HEK293T (cell line): ENCODE results near the gene RNU1-2.
"Not testable (repeated sequence)": the region's sequence is repeated elsewhere in the genome, so short reads cannot be mapped to it uniquely, and the experiment has no call there.

Experiments
- BHLHE40 ChIP-seq: fragments of 450-650 bp; IDR thresholded peaks from 2 replicates; pipeline ENCODE4 v1.6.1; 2016; ENCODE audit warnings: mild to moderate bottlenecking, moderate library complexity, borderline replicate concordance
- ELF4 ChIP-seq: fragments of 450-650 bp; IDR thresholded peaks from 2 replicates; pipeline ENCODE4 v1.6.1; 2017; ENCODE audit warnings: antibody characterized with exemption
- FOXA1 ChIP-seq: fragments of 450-650 bp; IDR thresholded peaks from 2 replicates; pipeline ENCODE4 v1.6.1; 2016; ENCODE audit warnings: mild to moderate bottlenecking
- FOXM1 ChIP-seq: fragments of 450-650 bp; IDR thresholded peaks from 2 replicates; pipeline ENCODE4 v1.6.1; 2017; ENCODE audit warnings: mild to moderate bottlenecking, borderline replicate concordance
- HDGF ChIP-seq: fragments of 450-650 bp; IDR thresholded peaks from 2 replicates; pipeline ENCODE4 v1.6.1; 2017; ENCODE audit warnings: antibody characterized with exemption, borderline replicate concordance
- LEF1 ChIP-seq: fragments of 450-650 bp; IDR thresholded peaks from 2 replicates; pipeline ENCODE4 v1.6.1; 2017; ENCODE audit warnings: mild to moderate bottlenecking, borderline replicate concordance
- NFRKB ChIP-seq: fragments of 450-650 bp; IDR thresholded peaks from 2 replicates; pipeline ENCODE4 v1.6.1; 2016; ENCODE audit warnings: mild to moderate bottlenecking, moderate library complexity
- PKNOX1 ChIP-seq: fragments of 450-650 bp; IDR thresholded peaks from 2 replicates; pipeline ENCODE4 v1.6.1; 2016
- SP1 ChIP-seq: fragments of 450-650 bp; IDR thresholded peaks from 2 replicates; pipeline ENCODE4 v1.6.1; 2017
- SUZ12 ChIP-seq: fragments of 450-650 bp; IDR thresholded peaks from 2 replicates; pipeline ENCODE4 v1.6.1; 2016; ENCODE audit warnings: mild to moderate bottlenecking
- TARDBP ChIP-seq: fragments of 450-650 bp; IDR thresholded peaks from 2 replicates; pipeline ENCODE4 v1.6.1; 2016
- ZNF384 ChIP-seq: fragments of 450-650 bp; IDR thresholded peaks from 2 replicates; pipeline ENCODE4 v1.6.1; 2016

- not testable (repeated sequence) for TF ChIP-seq TARDBP, SP1, FOXM1, ZNF384, SUZ12, PKNOX1, FOXA1, ELF4, NFRKB, BHLHE40, HDGF, LEF1
Measured at GRCh38 chr1:16893796-16894195, 2.0 kb upstream of the RNU1-2 start.
